NT2/D1 (cell line): ENCODE results near the gene NPL.

Experiments
- YY1 ChIP-seq: IDR thresholded peaks from 2 replicates; pipeline ENCODE4 v1.6.1; 2011; ENCODE audit not compliant: insufficient read length, insufficient read depth
- ZNF274 ChIP-seq: IDR thresholded peaks from 2 replicates; pipeline ENCODE4 v1.6.1; 2011; ENCODE audit warnings: mild to moderate bottlenecking, low read depth, low read length

DNA sequence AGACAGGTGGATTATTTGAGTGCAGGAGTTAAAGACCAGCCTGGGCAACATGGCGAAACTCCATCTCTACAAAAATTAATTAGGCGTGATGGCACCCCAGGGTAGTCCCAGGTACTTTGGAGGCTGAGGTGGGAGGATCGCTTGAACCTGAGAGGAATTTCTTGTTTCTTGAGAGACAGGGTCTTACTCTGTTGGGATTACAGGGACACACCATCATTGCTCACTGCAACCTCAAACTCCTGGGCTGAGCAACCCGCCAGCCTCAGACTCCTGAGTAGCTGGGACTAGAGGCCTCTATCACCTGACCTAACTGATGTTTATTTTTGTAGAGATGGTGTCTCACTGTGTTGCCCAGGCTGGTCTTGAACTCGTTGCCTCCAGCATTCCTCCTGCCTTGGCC is 74.4 kb downstream of the NPL start:
- TF ChIP-seq ZNF274 (no peak), YY1 (no peak)
